Stimulated activated CD8-positive, alpha-beta memory T cell treated with anti-CD3 and anti-CD28 coated beads, Interleukin-12 subunit alpha, Interleukin-12 subunit beta, amount 100 ng/mL, for 24 hours (primary cell): Measurements from ENCODE around the gene OR5A1.

Experiments
- DNase-seq: peaks from one replicate; pipeline ENCODE4 v3.0.0-alpha.2; 2020; ENCODE audit errors: extremely low read depth

The OR5A1 gene

DNA sequence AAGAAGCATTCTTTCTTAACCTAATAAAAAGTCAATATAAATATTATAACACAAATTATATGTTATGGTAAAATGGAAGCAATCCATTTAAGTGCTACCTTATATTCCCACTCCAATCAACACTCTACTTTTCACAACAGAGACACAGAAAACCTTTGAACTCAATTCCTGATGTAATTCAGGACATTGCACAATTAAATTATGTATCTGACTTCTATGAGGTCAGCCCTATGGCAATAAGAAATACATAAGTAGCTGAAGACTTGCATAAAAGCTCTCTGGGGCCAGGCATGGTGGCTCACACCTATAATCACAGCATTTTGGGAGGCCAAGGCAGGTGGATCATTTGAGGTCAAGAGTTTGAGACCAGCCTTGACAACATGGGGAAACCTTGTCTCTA, 43.6 kb downstream of the OR5A1 start:
- no peak for DNase-seq

DNA sequence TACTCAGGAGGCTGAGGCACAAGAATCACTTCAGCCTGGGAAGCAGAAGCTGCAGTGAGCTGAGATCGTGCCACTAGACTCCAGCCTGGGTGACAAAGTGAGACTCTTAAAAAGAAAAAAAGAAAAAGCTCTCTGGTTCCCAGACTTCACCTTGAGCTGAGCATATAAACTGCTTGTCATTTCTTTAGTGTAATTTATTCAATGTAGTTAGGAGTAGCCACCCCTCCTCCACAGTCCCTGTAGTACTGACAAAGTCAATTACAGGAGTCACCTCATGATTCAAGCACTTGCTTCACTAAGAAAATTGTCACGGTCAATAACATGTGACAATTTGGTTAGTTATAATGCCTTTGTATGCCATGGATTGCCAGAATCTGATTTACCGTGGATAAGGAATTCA, 44.1 kb downstream of the OR5A1 start:
- DNase-seq = no peak
